Sigmoid colon (tissue), 4 donors: Measurements from ENCODE around the gene GIMAP7.

Experiments
- EP300 ChIP-seq, 4 donors: sonication (generic); formaldehyde crosslinking; IDR thresholded peaks; one replicate each; pipeline ENCODE4 v1.6.1; 2017; ENCODE audit warnings: antibody characterized with exemption in 4 of 4
- POLR2A ChIP-seq, 2 donors: fragments of 450-650 bp; IDR thresholded peaks; one replicate each; pipeline ENCODE4 v1.6.1; 2016; ENCODE audit warnings: antibody characterized with exemption in 2 of 2, mild to moderate bottlenecking in 2 of 2, moderate library complexity in 2 of 2
- POLR2AphosphoS5 ChIP-seq, 4 donors: sonication (generic); formaldehyde crosslinking; IDR thresholded peaks; one replicate each; pipeline ENCODE4 v1.6.1; 2017; ENCODE audit warnings: antibody characterized with exemption in 4 of 4
- TF ChIP-seq, protein P1 (sequence below), 4 experiments: fragments of 450-650 bp in 3 of 4; fragments of 200-600 bp in 1 of 4; IDR thresholded peaks; one replicate each; pipeline ENCODE4 v1.5.1; 2016 to 2019; ENCODE audit warnings: antibody characterized with exemption in 4 of 4, mild to moderate bottlenecking in 3 of 4, moderate library complexity in 2 of 4

- TF ChIP-seq POLR2AphosphoS5 (IDR thresholded peaks at IDR 0.05), result no peak
- TF ChIP-seq, protein P1, sequence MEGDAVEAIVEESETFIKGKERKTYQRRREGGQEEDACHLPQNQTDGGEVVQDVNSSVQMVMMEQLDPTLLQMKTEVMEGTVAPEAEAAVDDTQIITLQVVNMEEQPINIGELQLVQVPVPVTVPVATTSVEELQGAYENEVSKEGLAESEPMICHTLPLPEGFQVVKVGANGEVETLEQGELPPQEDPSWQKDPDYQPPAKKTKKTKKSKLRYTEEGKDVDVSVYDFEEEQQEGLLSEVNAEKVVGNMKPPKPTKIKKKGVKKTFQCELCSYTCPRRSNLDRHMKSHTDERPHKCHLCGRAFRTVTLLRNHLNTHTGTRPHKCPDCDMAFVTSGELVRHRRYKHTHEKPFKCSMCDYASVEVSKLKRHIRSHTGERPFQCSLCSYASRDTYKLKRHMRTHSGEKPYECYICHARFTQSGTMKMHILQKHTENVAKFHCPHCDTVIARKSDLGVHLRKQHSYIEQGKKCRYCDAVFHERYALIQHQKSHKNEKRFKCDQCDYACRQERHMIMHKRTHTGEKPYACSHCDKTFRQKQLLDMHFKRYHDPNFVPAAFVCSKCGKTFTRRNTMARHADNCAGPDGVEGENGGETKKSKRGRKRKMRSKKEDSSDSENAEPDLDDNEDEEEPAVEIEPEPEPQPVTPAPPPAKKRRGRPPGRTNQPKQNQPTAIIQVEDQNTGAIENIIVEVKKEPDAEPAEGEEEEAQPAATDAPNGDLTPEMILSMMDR (IDR thresholded peaks at IDR 0.05), result no peak
- TF ChIP-seq POLR2A (IDR thresholded peaks at IDR 0.05), result no peak
- no peak for TF ChIP-seq EP300 (IDR thresholded peaks at IDR 0.05)
Measured at GRCh38 chr7:150568714-150569113, 54.0 kb downstream of the GIMAP7 start.
